ENCODE results near the gene COL5A2. TPM values are rescaled to one million over a fixed set of nuclear protein-coding genes. Genes with fewer than 3 reads are reported as not detected.

The COL5A2 gene
- polyA plus RNA-seq, 1 donor (not counting 4 experiments of a cell fraction or from before 2014, with no cell fraction given), result 7.2 TPM

DNA sequence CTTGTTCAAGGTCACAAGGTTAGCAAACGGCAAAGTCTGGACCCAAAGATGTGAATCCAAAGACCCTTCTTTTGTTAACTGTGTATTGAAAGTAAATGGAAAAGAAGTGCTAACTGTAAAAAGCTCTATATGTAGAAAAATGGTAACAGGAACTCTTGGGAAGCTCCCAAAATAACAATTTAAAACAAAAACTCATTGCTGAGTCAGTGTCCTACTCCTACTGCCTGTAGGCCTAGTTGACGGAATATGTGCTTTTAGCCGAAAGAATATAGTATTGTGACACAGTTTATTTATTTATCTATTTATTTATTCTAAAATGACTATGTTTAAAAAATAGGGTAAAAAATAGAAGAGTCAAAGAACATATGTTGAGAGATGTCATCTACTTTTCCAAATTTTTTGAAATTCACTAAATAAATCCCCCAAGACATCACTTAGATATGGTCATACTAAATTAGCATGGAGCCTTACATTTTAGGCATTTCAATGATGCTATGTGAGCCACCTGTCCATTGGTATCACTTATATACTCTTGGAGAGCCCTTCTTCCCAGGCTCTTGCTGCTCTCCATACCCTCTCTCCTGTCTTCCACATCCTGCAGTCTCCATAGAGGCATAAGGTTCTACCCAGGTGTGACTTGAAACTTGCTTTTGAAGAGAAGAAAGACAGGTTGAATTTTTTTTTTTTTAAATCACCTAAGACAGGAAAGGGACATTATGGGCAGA lies 13.7 kb downstream of the COL5A2 start:
- Histone ChIP-seq H3K4me3 (ENCODE audit: control insufficient read depth in 2 of 3, extremely low read depth in 1 of 3, insufficient read depth in 2 of 3, low read depth in 1 of 3, low read length in 3 of 3) (no peak overlapping the region), H3K36me3 (ENCODE audit: control insufficient read depth in 2 of 2, extremely low read depth in 1 of 2, insufficient read depth in 2 of 2, low read length in 2 of 2) (no peaks in the 10 kb centered on the region), H3K27me3 (ENCODE audit: control insufficient read depth, extremely low read depth, insufficient read depth, low read length) (no peaks in the 10 kb centered on the region), H2AFZ (ENCODE audit: control insufficient read depth, low read length) (no peak overlapping the region), H3K9me1 (ENCODE audit: control insufficient read depth, extremely low read depth, insufficient read depth, low read length) (no peaks in the 10 kb centered on the region), H3K79me2 (ENCODE audit: control insufficient read depth, insufficient read depth, low read length) (no peaks in the 10 kb centered on the region), H3K4me1 (ENCODE audit: control insufficient read depth, extremely low read depth, insufficient read depth, low read length) (no peaks in the 10 kb centered on the region), H3K9ac (ENCODE audit: control insufficient read depth, extremely low read depth, insufficient read depth, low read length) (no peak overlapping the region), H3K27ac (ENCODE audit: control insufficient read depth, insufficient read depth, low read length) (no peak overlapping the region), H4K20me1 (ENCODE audit: control insufficient read depth, extremely low read depth, insufficient read depth, low read length) (no peaks in the 10 kb centered on the region), H3K4me2 (ENCODE audit: control insufficient read depth, extremely low read depth, insufficient read depth, low read depth, low read length) (no peak overlapping the region), H3K9me3 (ENCODE audit: control insufficient read depth, low read depth, low read length) (no peaks in the 10 kb centered on the region)
- TF ChIP-seq EZH2 (IDR thresholded peaks at IDR 0.05; ENCODE audit: low read length), result no peak
- TF ChIP-seq, protein P1, sequence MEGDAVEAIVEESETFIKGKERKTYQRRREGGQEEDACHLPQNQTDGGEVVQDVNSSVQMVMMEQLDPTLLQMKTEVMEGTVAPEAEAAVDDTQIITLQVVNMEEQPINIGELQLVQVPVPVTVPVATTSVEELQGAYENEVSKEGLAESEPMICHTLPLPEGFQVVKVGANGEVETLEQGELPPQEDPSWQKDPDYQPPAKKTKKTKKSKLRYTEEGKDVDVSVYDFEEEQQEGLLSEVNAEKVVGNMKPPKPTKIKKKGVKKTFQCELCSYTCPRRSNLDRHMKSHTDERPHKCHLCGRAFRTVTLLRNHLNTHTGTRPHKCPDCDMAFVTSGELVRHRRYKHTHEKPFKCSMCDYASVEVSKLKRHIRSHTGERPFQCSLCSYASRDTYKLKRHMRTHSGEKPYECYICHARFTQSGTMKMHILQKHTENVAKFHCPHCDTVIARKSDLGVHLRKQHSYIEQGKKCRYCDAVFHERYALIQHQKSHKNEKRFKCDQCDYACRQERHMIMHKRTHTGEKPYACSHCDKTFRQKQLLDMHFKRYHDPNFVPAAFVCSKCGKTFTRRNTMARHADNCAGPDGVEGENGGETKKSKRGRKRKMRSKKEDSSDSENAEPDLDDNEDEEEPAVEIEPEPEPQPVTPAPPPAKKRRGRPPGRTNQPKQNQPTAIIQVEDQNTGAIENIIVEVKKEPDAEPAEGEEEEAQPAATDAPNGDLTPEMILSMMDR (optimal IDR thresholded peaks at IDR 0.05 in 1 of 3, IDR thresholded peaks at IDR 0.05 in 1 of 3, conservative IDR thresholded peaks at IDR 0.05 in 1 of 3; ENCODE audit: extremely low read depth in 1 of 3, insufficient read depth in 2 of 3, low read length in 3 of 3), result no peak
- dilution Hi-C loops (cut with MboI; ENCODE audit: extremely low pct_ligation_motif_present, low sequenced_read_pairs), result no loop called here
- no peak for DNase-seq (ENCODE audit: low read depth, low spot score)
- no peak for FAIRE-seq

DNA sequence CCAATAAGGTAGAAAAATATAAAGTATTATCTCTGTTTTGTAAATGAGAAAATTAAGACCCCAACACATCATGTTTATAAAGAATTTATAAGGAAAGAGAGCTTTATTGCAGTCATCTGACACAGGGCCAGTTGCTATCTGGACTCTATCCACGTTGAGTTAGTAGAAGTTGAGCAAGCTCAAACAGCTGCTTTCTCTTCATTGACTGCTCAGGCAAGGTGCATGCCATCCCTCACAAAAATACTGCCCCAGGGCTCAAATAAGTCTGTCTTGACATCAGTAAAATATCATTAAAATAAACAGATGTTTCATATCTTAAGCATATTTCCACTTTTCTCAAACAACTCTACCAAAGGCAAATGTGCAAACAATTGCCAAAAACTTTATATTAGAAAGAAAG lies 14.8 kb downstream of the COL5A2 start:
- H3K79me2 ChIP-seq (ENCODE audit: control insufficient read depth, insufficient read depth, low read length), result no peaks in the 10 kb centered on the region
- H3K27me3 ChIP-seq (ENCODE audit: control insufficient read depth, extremely low read depth, insufficient read depth, low read length), result no peaks in the 10 kb centered on the region
- no peaks in the 10 kb centered on the region for H3K4me1 ChIP-seq (ENCODE audit: control insufficient read depth, extremely low read depth, insufficient read depth, low read length)
- H3K9ac ChIP-seq (ENCODE audit: control insufficient read depth, extremely low read depth, insufficient read depth, low read length), result no peak overlapping the region
- no peak overlapping the region for H2AFZ ChIP-seq (ENCODE audit: control insufficient read depth, low read length)
- no peaks in the 10 kb centered on the region for H4K20me1 ChIP-seq (ENCODE audit: control insufficient read depth, extremely low read depth, insufficient read depth, low read length)
- no peak overlapping the region for H3K27ac ChIP-seq (ENCODE audit: control insufficient read depth, insufficient read depth, low read length)
- no peak overlapping the region for H3K4me3 ChIP-seq (ENCODE audit: control insufficient read depth in 2 of 3, extremely low read depth in 1 of 3, insufficient read depth in 2 of 3, low read depth in 1 of 3, low read length in 3 of 3)
- DNase-seq (ENCODE audit: low read depth, low spot score), result no peak
- no peak for FAIRE-seq
- dilution Hi-C loops (cut with MboI; ENCODE audit: extremely low pct_ligation_motif_present, low sequenced_read_pairs), result no loop called here
- no peaks in the 10 kb centered on the region for H3K9me3 ChIP-seq (ENCODE audit: control insufficient read depth, low read depth, low read length)
- no peaks in the 10 kb centered on the region for H3K9me1 ChIP-seq (ENCODE audit: control insufficient read depth, extremely low read depth, insufficient read depth, low read length)
- no peak overlapping the region for H3K4me2 ChIP-seq (ENCODE audit: control insufficient read depth, extremely low read depth, insufficient read depth, low read depth, low read length)
- H3K36me3 ChIP-seq (ENCODE audit: control insufficient read depth in 2 of 2, extremely low read depth in 1 of 2, insufficient read depth in 2 of 2, low read length in 2 of 2), result no peaks in the 10 kb centered on the region
- TF ChIP-seq, protein P1 (optimal IDR thresholded peaks at IDR 0.05 in 1 of 3, IDR thresholded peaks at IDR 0.05 in 1 of 3, conservative IDR thresholded peaks at IDR 0.05 in 1 of 3; ENCODE audit: extremely low read depth in 1 of 3, insufficient read depth in 2 of 3, low read length in 3 of 3), result no peak
- no peak for TF ChIP-seq EZH2 (IDR thresholded peaks at IDR 0.05; ENCODE audit: low read length)
